Activated CD8-positive, alpha-beta memory T cell treated with anti-CD3 and anti-CD28 coated beads, Interleukin-2, amount 50 U/mL, for 4 hours (primary cell): ENCODE data around the gene CUL9.

Experiments used
- DNase-seq: peaks from one replicate; pipeline ENCODE4 v3.0.0-alpha.2; 2020

The CUL9 gene

GRCh38 chr6:43173591-43174262, 8.3 kb upstream of the CUL9 start:
- no peak for DNase-seq

- peak; percentile 92 for DNase-seq
Measured at GRCh38 chr6:43174263-43175112, 7.5 kb upstream of the CUL9 start.

GRCh38 chr6:43175676-43176422, 6.1 kb upstream of the CUL9 start:
- no peak for DNase-seq

GRCh38 chr6:43176423-43176786, 5.6 kb upstream of the CUL9 start:
- DNase-seq = no peak

GRCh38 chr6:43178150-43178549, 3.8 kb upstream of the CUL9 start:
- no peak for DNase-seq

GRCh38 chr6:43178951-43179830, 2.8 kb upstream of the CUL9 start:
- DNase-seq = no peak

GRCh38 chr6:43180058-43180457, 1.9 kb upstream of the CUL9 start:
- DNase-seq = no peak

- DNase-seq = no peak
Measured at GRCh38 chr6:43180985-43181384, 1.0 kb upstream of the CUL9 start.

- DNase-seq = no peak
Measured at GRCh38 chr6:43181621-43181941, 415 bp upstream of the CUL9 start.

GRCh38 chr6:43183441-43183840, 1.4 kb downstream of the CUL9 start:
- no peak for DNase-seq

- no peak for DNase-seq
Measured at GRCh38 chr6:43184268-43184985, 2.4 kb downstream of the CUL9 start.

- no peak for DNase-seq
Measured at GRCh38 chr6:43185391-43185985, 3.5 kb downstream of the CUL9 start.

- DNase-seq = no peak
Measured at GRCh38 chr6:43186019-43186418, 4.0 kb downstream of the CUL9 start.

- DNase-seq = no peak
Measured at GRCh38 chr6:43186706-43187105, 4.7 kb downstream of the CUL9 start.

- no peak for DNase-seq
Measured at GRCh38 chr6:43187821-43188220, 5.8 kb downstream of the CUL9 start.

- DNase-seq = no peak
Measured at GRCh38 chr6:43188426-43188825, 6.4 kb downstream of the CUL9 start.

GRCh38 chr6:43189776-43190304, 7.8 kb downstream of the CUL9 start:
- DNase-seq = no peak

GRCh38 chr6:43192911-43193310, 10.9 kb downstream of the CUL9 start:
- DNase-seq = no peak

- DNase-seq = no peak
Measured at GRCh38 chr6:43193929-43194328, 11.9 kb downstream of the CUL9 start.

- DNase-seq = no peak
Measured at GRCh38 chr6:43196337-43196736, 14.3 kb downstream of the CUL9 start.

- DNase-seq = no peak
Measured at GRCh38 chr6:43199912-43200311, 17.9 kb downstream of the CUL9 start.

- no peak for DNase-seq
Measured at GRCh38 chr6:43200541-43200940, 18.5 kb downstream of the CUL9 start.
